ENCODE measurements around the gene FCSK.

GRCh38 chr16:70526403-70526802 is 72.0 kb downstream of the FCSK start:
- TF ChIP-seq CTCF (IDR thresholded peaks at IDR 0.05; ENCODE audit: insufficient read depth, low read length) (no peak), REST (IDR thresholded peaks at IDR 0.05; ENCODE audit: insufficient replicate concordance, low read depth) (no peak)
